ENCODE results near the gene LPIN1. TPM values are rescaled to one million over a fixed set of nuclear protein-coding genes. Genes with fewer than 3 reads are reported as not detected.

LPIN1 gene
- polyA plus RNA-seq, 2 of the 4 experiments (the other 2 are of a cell fraction), result 19.2 to 27.5 TPM

GRCh38 chr2:11808016-11808400, 61.6 kb downstream of the LPIN1 start:
- FAIRE-seq (no peak), DNase-seq (ENCODE audit: low read depth in 1 of 2, low spot score in 1 of 2) (no peak), ATAC-seq (no peak)
- no peak overlapping the region for H3K4me2 ChIP-seq
- TF ChIP-seq NPAS2 (CRISPR knock-in tag; IDR thresholded peaks at IDR 0.05; ENCODE audit: borderline replicate concordance), result no peak
- no peak for TF ChIP-seq FOSB (CRISPR knock-in tag; IDR thresholded peaks at IDR 0.05)
- no peak for TF ChIP-seq HMGXB4 (CRISPR knock-in tag; IDR thresholded peaks at IDR 0.05; ENCODE audit: borderline replicate concordance)
- TF ChIP-seq HOXB5 (CRISPR knock-in tag; IDR thresholded peaks at IDR 0.05), result no peak
- TF ChIP-seq MAFK (IDR thresholded peaks at IDR 0.05; ENCODE audit: partially characterized antibody), result no peak
- TF ChIP-seq ZFP36 (IDR thresholded peaks at IDR 0.05; ENCODE audit: borderline replicate concordance, partially characterized antibody), result no peak
- TF ChIP-seq, protein P1, sequence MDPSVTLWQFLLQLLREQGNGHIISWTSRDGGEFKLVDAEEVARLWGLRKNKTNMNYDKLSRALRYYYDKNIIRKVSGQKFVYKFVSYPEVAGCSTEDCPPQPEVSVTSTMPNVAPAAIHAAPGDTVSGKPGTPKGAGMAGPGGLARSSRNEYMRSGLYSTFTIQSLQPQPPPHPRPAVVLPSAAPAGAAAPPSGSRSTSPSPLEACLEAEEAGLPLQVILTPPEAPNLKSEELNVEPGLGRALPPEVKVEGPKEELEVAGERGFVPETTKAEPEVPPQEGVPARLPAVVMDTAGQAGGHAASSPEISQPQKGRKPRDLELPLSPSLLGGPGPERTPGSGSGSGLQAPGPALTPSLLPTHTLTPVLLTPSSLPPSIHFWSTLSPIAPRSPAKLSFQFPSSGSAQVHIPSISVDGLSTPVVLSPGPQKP (IDR thresholded peaks at IDR 0.05; ENCODE audit: low read depth, low read length), result no peak
- TF ChIP-seq SMC3 (IDR thresholded peaks at IDR 0.05), result no peak
- no peak for TF ChIP-seq FOXS1 (CRISPR knock-in tag; IDR thresholded peaks at IDR 0.05)
- no peak for TF ChIP-seq ZSCAN20 (CRISPR knock-in tag; IDR thresholded peaks at IDR 0.05)
- TF ChIP-seq, protein P2, sequence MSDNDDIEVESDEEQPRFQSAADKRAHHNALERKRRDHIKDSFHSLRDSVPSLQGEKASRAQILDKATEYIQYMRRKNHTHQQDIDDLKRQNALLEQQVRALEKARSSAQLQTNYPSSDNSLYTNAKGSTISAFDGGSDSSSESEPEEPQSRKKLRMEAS (IDR thresholded peaks at IDR 0.05), result no peak
- TF ChIP-seq RAD21 (conservative IDR thresholded peaks at IDR 0.05 in 1 of 2, IDR thresholded peaks at IDR 0.05 in 1 of 2), result no peak
- no peak for TF ChIP-seq CHD2 (IDR thresholded peaks at IDR 0.05; ENCODE audit: low read length, partially characterized antibody)
- no peak for TF ChIP-seq CBX2 (IDR thresholded peaks at IDR 0.05; ENCODE audit: borderline replicate concordance, low read depth)
- no peak for TF ChIP-seq POLR2AphosphoS2 (conservative IDR thresholded peaks at IDR 0.05; ENCODE audit: low read length)
- no peak for TF ChIP-seq GATA3 (IDR thresholded peaks at IDR 0.05; ENCODE audit: borderline replicate concordance)
- TF ChIP-seq RCOR1 (IDR thresholded peaks at IDR 0.05; ENCODE audit: low read depth, low read length), result no peak
- no peak for TF ChIP-seq RARB (CRISPR knock-in tag; IDR thresholded peaks at IDR 0.05)
- H3K4me1 ChIP-seq, result no peaks in the 10 kb centered on the region
- H3K9me3 ChIP-seq, result no peaks in the 10 kb centered on the region
- POLR2A ChIA-PET, result no interaction called here
- no peak overlapping the region for H3K4me3 ChIP-seq
- no peak overlapping the region for H3K27ac ChIP-seq
- 91% methylated on average over 8 of the region's 8 CpGs for WGBS (ENCODE audit: missing lambda C conversion rate)
- CTCF ChIA-PET, result interaction anchor here (0.9 to 1.1 kb wide), 2 partner anchors 22 to 226 kb away, joined by 3 to 4 read pairs; no protein-coding TSS in a partner anchor

GRCh38 chr2:11809586-11810236, 63.3 kb downstream of the LPIN1 start:
- no peak overlapping the region for H3K4me3 ChIP-seq
- H3K4me1 ChIP-seq, result no peaks in the 10 kb centered on the region
- no peak for ATAC-seq
- ChIA-PET CTCF (no interaction called here), POLR2A (no interaction called here)
- no peaks in the 10 kb centered on the region for H3K9me3 ChIP-seq
- TF ChIP-seq ZNF302 (CRISPR knock-in tag; IDR thresholded peaks at IDR 0.05) (no peak), ZFP36 (IDR thresholded peaks at IDR 0.05; ENCODE audit: borderline replicate concordance, partially characterized antibody) (no peak), KDM5A (IDR thresholded peaks at IDR 0.05) (no peak), BCL3 (IDR thresholded peaks at IDR 0.05) (no peak), EHMT2 (IDR thresholded peaks at IDR 0.05; ENCODE audit: low read depth) (no peak), HDAC2 (IDR thresholded peaks at IDR 0.05) (no peak), CBX2 (IDR thresholded peaks at IDR 0.05; ENCODE audit: borderline replicate concordance, low read depth) (no peak), NFE2L2 (conservative IDR thresholded peaks at IDR 0.05; ENCODE audit: low read length) (no peak), FOSL2 (IDR thresholded peaks at IDR 0.05) (no peak), FOSL2 (CRISPR knock-in tag; IDR thresholded peaks at IDR 0.05) (no peak), CHD4 (IDR thresholded peaks at IDR 0.05; ENCODE audit: borderline replicate concordance) (no peak), EP300 (IDR thresholded peaks at IDR 0.05) (no peak), GATA3 (IDR thresholded peaks at IDR 0.05; ENCODE audit: borderline replicate concordance) (no peak), RCOR1 (IDR thresholded peaks at IDR 0.05; ENCODE audit: low read depth, low read length) (no peak)
- TF ChIP-seq, protein P1 (IDR thresholded peaks at IDR 0.05; ENCODE audit: low read depth, low read length), result no peak
- TF ChIP-seq, protein P3, sequence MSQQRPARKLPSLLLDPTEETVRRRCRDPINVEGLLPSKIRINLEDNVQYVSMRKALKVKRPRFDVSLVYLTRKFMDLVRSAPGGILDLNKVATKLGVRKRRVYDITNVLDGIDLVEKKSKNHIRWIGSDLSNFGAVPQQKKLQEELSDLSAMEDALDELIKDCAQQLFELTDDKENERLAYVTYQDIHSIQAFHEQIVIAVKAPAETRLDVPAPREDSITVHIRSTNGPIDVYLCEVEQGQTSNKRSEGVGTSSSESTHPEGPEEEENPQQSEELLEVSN (IDR thresholded peaks at IDR 0.05; ENCODE audit: borderline replicate concordance, low read depth), result no peak
- TF ChIP-seq, protein P4, sequence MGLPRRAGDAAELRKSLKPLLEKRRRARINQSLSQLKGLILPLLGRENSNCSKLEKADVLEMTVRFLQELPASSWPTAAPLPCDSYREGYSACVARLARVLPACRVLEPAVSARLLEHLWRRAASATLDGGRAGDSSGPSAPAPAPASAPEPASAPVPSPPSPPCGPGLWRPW (IDR thresholded peaks at IDR 0.05), result no peak
- DNase-seq (ENCODE audit: low read depth in 1 of 2, low spot score in 1 of 2), result no peak
- no peak for FAIRE-seq
- H3K4me2 ChIP-seq, result no peak overlapping the region
- 89% methylated on average over 10 of the region's 12 CpGs for WGBS (ENCODE audit: missing lambda C conversion rate)
- no peak overlapping the region for H3K27ac ChIP-seq

Data from A549 (cell line).